OCI-LY1 (cell line): ENCODE results near the gene DCDC2B.

ENCODE experiments used
- H2AFZ ChIP-seq: fragments of 200-600 bp; sonication (generic), shearing (Covaris generic); 2 replicates; pipeline ENCODE4 v1.6.0; 2014; ENCODE audit warnings: antibody characterized with exemption, mild to moderate bottlenecking, low read length
- H3F3A ChIP-seq: fragments of 200-600 bp; sonication (generic), shearing (Covaris generic); 2 replicates; pipeline ENCODE4 v1.6.0; 2014; ENCODE audit warnings: mild to moderate bottlenecking, antibody characterized with exemption, low read length, moderate library complexity; ENCODE audit not compliant: insufficient read depth
- H3K27ac ChIP-seq: fragments of 200-600 bp; sonication (generic); 2 replicates; pipeline ENCODE4 v1.5.1; 2014; ENCODE audit warnings: low read length, mixed run types, mild to moderate bottlenecking, low read depth; ENCODE audit not compliant: poor library complexity, severe bottlenecking
- H3K27me3 ChIP-seq: fragments of 200-600 bp; sonication (generic); 2 replicates; pipeline ENCODE4 v1.6.0; 2014; ENCODE audit warnings: antibody characterized with exemption, mild to moderate bottlenecking, low read length, moderate library complexity; ENCODE audit not compliant: insufficient read depth
- H3K36me3 ChIP-seq: fragments of 200-600 bp; sonication (generic); 2 replicates; pipeline ENCODE4 v1.6.1; 2014; ENCODE audit warnings: mild to moderate bottlenecking, antibody characterized with exemption, low read length, moderate library complexity, mixed read lengths; ENCODE audit not compliant: insufficient read depth
- H3K4me1 ChIP-seq: fragments of 200-600 bp; sonication (generic); 2 replicates; pipeline ENCODE4 v1.5.1; 2014; ENCODE audit warnings: mild to moderate bottlenecking, low read length, moderate library complexity; ENCODE audit not compliant: insufficient read depth, severe bottlenecking
- H3K4me2 ChIP-seq: fragments of 200-600 bp; sonication (generic), shearing (Covaris generic); 2 replicates; pipeline ENCODE4 v1.6.1; 2014; ENCODE audit warnings: low read length
- H3K4me3 ChIP-seq: fragments of 200-600 bp; sonication (generic); 2 replicates; pipeline ENCODE4 v1.5.1; 2014; ENCODE audit warnings: low read length, low read depth, mild to moderate bottlenecking, mixed read lengths; ENCODE audit not compliant: poor library complexity, severe bottlenecking
- H3K79me2 ChIP-seq: fragments of 200-600 bp; shearing (Covaris generic); 2 replicates; pipeline ENCODE4 v1.6.1; 2016; ENCODE audit warnings: mixed run types, low read length, mixed read lengths; ENCODE audit not compliant: insufficient read depth
- H3K9ac ChIP-seq: fragments of 200-600 bp; sonication (generic), shearing (Covaris generic); 2 replicates; pipeline ENCODE4 v1.6.1; 2014; ENCODE audit warnings: mild to moderate bottlenecking, low read length, mixed read lengths
- H3K9me2 ChIP-seq: fragments of 200-600 bp; sonication (generic), shearing (Covaris generic); 2 replicates; pipeline ENCODE4 v1.6.1; 2014; ENCODE audit warnings: low read depth, mild to moderate bottlenecking, low read length, mixed read lengths
- H3K9me3 ChIP-seq: fragments of 200-600 bp; shearing (Covaris generic); 2 replicates; pipeline ENCODE4 v1.6.1; 2014; ENCODE audit warnings: low read length, mixed read lengths
- H4K20me1 ChIP-seq: fragments of 200-600 bp; sonication (generic), shearing (Covaris generic); 2 replicates; pipeline ENCODE4 v1.6.0; 2016; ENCODE audit warnings: mild to moderate bottlenecking, low read length; ENCODE audit not compliant: insufficient read depth
- CTCF ChIP-seq: fragments of 200-600 bp; sonication (generic), shearing (Covaris generic); IDR thresholded peaks from 2 replicates; pipeline ENCODE4 v1.5.1; 2017; ENCODE audit warnings: mild to moderate bottlenecking, antibody characterized with exemption, low read length, moderate library complexity, mixed read lengths
- EZH2 ChIP-seq: fragments of 200-600 bp; sonication (generic), shearing (Covaris generic); IDR thresholded peaks from 2 replicates; pipeline ENCODE4 v1.8.0; 2017; ENCODE audit warnings: borderline replicate concordance, mixed run types, mild to moderate bottlenecking, antibody characterized with exemption, low read length, moderate library complexity, mixed read lengths

DCDC2B gene

GRCh38 chr1:32215629-32216480 lies 7.0 kb downstream of the DCDC2B start:
- Histone ChIP-seq H3K79me2 (no peaks in the 10 kb centered on the region), H4K20me1 (no peaks in the 10 kb centered on the region), H3K4me1 (peaks cover 8% of the 10 kb centered on the region), H2AFZ (no peak overlapping the region), H3K9me2 (no peaks in the 10 kb centered on the region), H3K4me3 (no peak overlapping the region), H3K27ac (no peak overlapping the region), H3K9ac (no peak overlapping the region), H3K27me3 (no peaks in the 10 kb centered on the region), H3K4me2 (no peak overlapping the region), H3K36me3 (peaks cover 20% of the 10 kb centered on the region; the same call in 1 of the 2 replicates), H3F3A (no peaks in the 10 kb centered on the region), H3K9me3 (no peaks in the 10 kb centered on the region)
- TF ChIP-seq EZH2 (no peak), CTCF (peak; percentile 92)

- Histone ChIP-seq H3K27ac (no peak overlapping the region), H3K36me3 (peaks cover 20% of the 10 kb centered on the region; the same call in 1 of the 2 replicates), H3K9me3 (no peaks in the 10 kb centered on the region), H3K4me2 (no peak overlapping the region), H3K4me3 (no peak overlapping the region), H3K9me2 (no peaks in the 10 kb centered on the region), H2AFZ (no peak overlapping the region), H3K4me1 (peaks cover 15% of the 10 kb centered on the region), H4K20me1 (no peaks in the 10 kb centered on the region), H3K27me3 (no peaks in the 10 kb centered on the region), H3F3A (no peaks in the 10 kb centered on the region), H3K9ac (no peak overlapping the region), H3K79me2 (no peaks in the 10 kb centered on the region)
- no peak for TF ChIP-seq EZH2
- no peak for TF ChIP-seq CTCF
These were observed 7.7 kb downstream of the DCDC2B start for GRCh38 chr1:32216566-32216965.

GRCh38 chr1:32219022-32219421 lies 10.1 kb downstream of the DCDC2B start:
- H4K20me1 ChIP-seq = no peaks in the 10 kb centered on the region
- H3K4me2 ChIP-seq = no peak overlapping the region
- H3K4me3 ChIP-seq = no peak overlapping the region
- H3K27ac ChIP-seq = no peak overlapping the region
- no peaks in the 10 kb centered on the region for H3K9me2 ChIP-seq
- peaks cover 15% of the 10 kb centered on the region for H3K79me2 ChIP-seq
- no peak overlapping the region for H2AFZ ChIP-seq
- peaks cover 26% of the 10 kb centered on the region; the same call in 1 of the 2 replicates for H3K36me3 ChIP-seq
- no peaks in the 10 kb centered on the region for H3K27me3 ChIP-seq
- H3F3A ChIP-seq = no peaks in the 10 kb centered on the region
- H3K4me1 ChIP-seq = peaks cover 30% of the 10 kb centered on the region
- no peak overlapping the region for H3K9ac ChIP-seq
- no peaks in the 10 kb centered on the region for H3K9me3 ChIP-seq
- TF ChIP-seq EZH2 (no peak), CTCF (no peak)
